Measurements from ENCODE around the gene PCBP3. TPM values are rescaled to one million over a fixed set of nuclear protein-coding genes. Genes with fewer than 3 reads are reported as not detected.
A peak's percentile ranks its signal among the peaks of the same experiment; 100 is the strongest.
"Not testable (repeated sequence)": the region's sequence is repeated elsewhere in the genome, so short reads cannot be mapped to it uniquely, and the experiment has no call there.

Gene PCBP3
- total RNA-seq, 2 experiments from 2014 or later, result 3.4 to 3.9 TPM

GRCh38 chr21:45699251-45699942 is 55.9 kb downstream of the PCBP3 start:
- Mint-ChIP-seq H3K36me3 (ENCODE audit: low read depth) (peaks cover 6% of the 10 kb centered on the region), H3K4me1 (peaks cover 28% of the 10 kb centered on the region), H3K9me3 (peaks cover 7% of the 10 kb centered on the region), H3K27ac (peak overlapping the region; percentile 16), H3K4me3 (no peak overlapping the region), H3K27me3 (peaks cover 3% of the 10 kb centered on the region)
- ChIA-PET POLR2A (no interaction called here), CTCF (interaction anchor here (1.2 kb wide), 1 partner anchor 40 kb away, joined by 3 read pairs; no protein-coding TSS in a partner anchor)
- DNase-seq, result no peak

- ChIA-PET POLR2A (no interaction called here), CTCF (no interaction called here)
- peaks cover 7% of the 10 kb centered on the region for H3K9me3 Mint-ChIP-seq
- H3K27me3 Mint-ChIP-seq, result peaks cover 3% of the 10 kb centered on the region
- H3K4me3 Mint-ChIP-seq, result no peak overlapping the region
- DNase-seq, result no peak
- H3K4me1 Mint-ChIP-seq, result peaks cover 28% of the 10 kb centered on the region
- no peak overlapping the region for H3K27ac Mint-ChIP-seq
- H3K36me3 Mint-ChIP-seq (ENCODE audit: low read depth), result peaks cover 6% of the 10 kb centered on the region
These were observed 56.4 kb downstream of the PCBP3 start for GRCh38 chr21:45699966-45700365.

GRCh38 chr21:45700461-45700860 is 56.9 kb downstream of the PCBP3 start:
- Mint-ChIP-seq H3K36me3 (ENCODE audit: low read depth) (peaks cover 6% of the 10 kb centered on the region), H3K27me3 (peaks cover 3% of the 10 kb centered on the region), H3K4me1 (peaks cover 28% of the 10 kb centered on the region), H3K27ac (no peak overlapping the region), H3K9me3 (peaks cover 7% of the 10 kb centered on the region), H3K4me3 (no peak overlapping the region)
- DNase-seq, result no peak
- ChIA-PET CTCF (no interaction called here), POLR2A (no interaction called here)

- H3K4me3 Mint-ChIP-seq, result no peak overlapping the region
- POLR2A ChIA-PET, result no interaction called here
- peaks cover 3% of the 10 kb centered on the region for H3K36me3 Mint-ChIP-seq (ENCODE audit: low read depth)
- no peak overlapping the region for H3K27ac Mint-ChIP-seq
- peaks cover 3% of the 10 kb centered on the region for H3K9me3 Mint-ChIP-seq
- H3K4me1 Mint-ChIP-seq, result peaks cover 13% of the 10 kb centered on the region
- CTCF ChIA-PET, result no interaction called here
- peaks cover 3% of the 10 kb centered on the region for H3K27me3 Mint-ChIP-seq
- DNase-seq, result no peak
These were observed 61.0 kb downstream of the PCBP3 start for GRCh38 chr21:45704311-45705108.

GRCh38 chr21:45706299-45706698 is 62.8 kb downstream of the PCBP3 start:
- ChIA-PET POLR2A (no interaction called here), CTCF (no interaction called here)
- Mint-ChIP-seq H3K36me3 (ENCODE audit: low read depth) (no peaks in the 10 kb centered on the region), H3K9me3 (no peaks in the 10 kb centered on the region), H3K27ac (no peak overlapping the region), H3K4me1 (no peaks in the 10 kb centered on the region), H3K4me3 (no peak overlapping the region), H3K27me3 (peaks cover 3% of the 10 kb centered on the region)
- DNase-seq, result no peak

GRCh38 chr21:45709173-45709572 is 65.6 kb downstream of the PCBP3 start:
- H3K27ac Mint-ChIP-seq, result no peak overlapping the region
- H3K9me3 Mint-ChIP-seq, result peaks cover 3% of the 10 kb centered on the region
- H3K4me3 Mint-ChIP-seq, result no peak overlapping the region
- no peaks in the 10 kb centered on the region for H3K27me3 Mint-ChIP-seq
- ChIA-PET CTCF (no interaction called here), POLR2A (no interaction called here)
- no peaks in the 10 kb centered on the region for H3K4me1 Mint-ChIP-seq
- DNase-seq, result no peak
- H3K36me3 Mint-ChIP-seq (ENCODE audit: low read depth), result peaks cover 2% of the 10 kb centered on the region

GRCh38 chr21:45709696-45710268 is 66.3 kb downstream of the PCBP3 start:
- peaks cover 3% of the 10 kb centered on the region for H3K9me3 Mint-ChIP-seq

GRCh38 chr21:45710306-45710705 is 66.8 kb downstream of the PCBP3 start:
- H3K4me1 Mint-ChIP-seq; POLR2A ChIA-PET; CTCF ChIA-PET; H3K27ac Mint-ChIP-seq; H3K4me3 Mint-ChIP-seq; H3K27me3 Mint-ChIP-seq; H3K36me3 Mint-ChIP-seq (ENCODE audit: low read depth); DNase-seq; H3K9me3 Mint-ChIP-seq: not testable (repeated sequence)

More at GRCh38 chr21:45709696-45710268, 66.3 kb downstream of the PCBP3 start:
- CTCF ChIA-PET, result no interaction called here
- no peak overlapping the region for H3K27ac Mint-ChIP-seq
- H3K4me1 Mint-ChIP-seq, result no peaks in the 10 kb centered on the region
- DNase-seq, result no peak
- H3K36me3 Mint-ChIP-seq (ENCODE audit: low read depth), result peaks cover 2% of the 10 kb centered on the region
- H3K27me3 Mint-ChIP-seq, result no peaks in the 10 kb centered on the region
- POLR2A ChIA-PET, result no interaction called here
- no peak overlapping the region for H3K4me3 Mint-ChIP-seq

- ChIA-PET POLR2A (no interaction called here), CTCF (no interaction called here)
- H3K27ac Mint-ChIP-seq, result no peak overlapping the region
- H3K4me1 Mint-ChIP-seq, result peaks cover 6% of the 10 kb centered on the region
- H3K4me3 Mint-ChIP-seq, result no peak overlapping the region
- H3K36me3 Mint-ChIP-seq (ENCODE audit: low read depth), result peaks cover 2% of the 10 kb centered on the region
- DNase-seq, result no peak
- H3K9me3 Mint-ChIP-seq, result peaks cover 3% of the 10 kb centered on the region
- H3K27me3 Mint-ChIP-seq, result peaks cover 17% of the 10 kb centered on the region
These were observed 70.1 kb downstream of the PCBP3 start for GRCh38 chr21:45713613-45714012.

- POLR2A ChIA-PET, result no interaction called here
- no peak overlapping the region for H3K4me3 Mint-ChIP-seq
These were observed 71.9 kb downstream of the PCBP3 start for GRCh38 chr21:45715441-45715840.

GRCh38 chr21:45718413-45718812 is 74.9 kb downstream of the PCBP3 start:
- ChIA-PET CTCF (no interaction called here), POLR2A (no interaction called here)
- H3K4me3 Mint-ChIP-seq, result no peak overlapping the region
- H3K9me3 Mint-ChIP-seq, result no peaks in the 10 kb centered on the region
- H3K27ac Mint-ChIP-seq, result no peak overlapping the region
- peaks cover 21% of the 10 kb centered on the region for H3K27me3 Mint-ChIP-seq
- H3K4me1 Mint-ChIP-seq, result peaks cover 8% of the 10 kb centered on the region
- peaks cover 2% of the 10 kb centered on the region for H3K36me3 Mint-ChIP-seq (ENCODE audit: low read depth)
- no peak for DNase-seq

More at GRCh38 chr21:45715441-45715840, 71.9 kb downstream of the PCBP3 start:
- peaks cover 6% of the 10 kb centered on the region for H3K4me1 Mint-ChIP-seq
- H3K27me3 Mint-ChIP-seq, result peaks cover 21% of the 10 kb centered on the region
- peaks cover 2% of the 10 kb centered on the region for H3K36me3 Mint-ChIP-seq (ENCODE audit: low read depth)
- DNase-seq, result no peak
- CTCF ChIA-PET, result interaction anchor here (0.6 kb wide), 1 partner anchor 678 kb away, joined by 3 read pairs; no protein-coding TSS in a partner anchor
- H3K9me3 Mint-ChIP-seq, result peaks cover 3% of the 10 kb centered on the region
- H3K27ac Mint-ChIP-seq, result no peak overlapping the region

- no peaks in the 10 kb centered on the region for H3K36me3 Mint-ChIP-seq (ENCODE audit: low read depth)
- H3K27me3 Mint-ChIP-seq, result peaks cover 21% of the 10 kb centered on the region
- ChIA-PET POLR2A (no interaction called here), CTCF (no interaction called here)
- H3K4me1 Mint-ChIP-seq, result peaks cover 8% of the 10 kb centered on the region
- no peaks in the 10 kb centered on the region for H3K9me3 Mint-ChIP-seq
- no peak for DNase-seq
- H3K4me3 Mint-ChIP-seq, result no peak overlapping the region
- H3K27ac Mint-ChIP-seq, result no peak overlapping the region
These were observed 75.8 kb downstream of the PCBP3 start for GRCh38 chr21:45719177-45719802.

GRCh38 chr21:45720204-45720603 is 76.7 kb downstream of the PCBP3 start:
- H3K4me1 Mint-ChIP-seq; DNase-seq; H3K27ac Mint-ChIP-seq; CTCF ChIA-PET; POLR2A ChIA-PET; H3K4me3 Mint-ChIP-seq; H3K9me3 Mint-ChIP-seq; H3K36me3 Mint-ChIP-seq (ENCODE audit: low read depth): not testable (repeated sequence)
- peaks cover 21% of the 10 kb centered on the region for H3K27me3 Mint-ChIP-seq
